Epithelial cell of alveolus of lung (primary cell): ENCODE results near the gene COPS3. TPM values are rescaled to one million over a fixed set of nuclear protein-coding genes. Genes with fewer than 3 reads are reported as not detected.

Experiments
- total RNA-seq: library from RNA; depleted of rRNA; stranded (reverse); fragments of >200 nt; gene quantifications from 2 replicates; pipeline ENCODE4 v1.2.1, GENCODE V29; 2015

The COPS3 gene
- total RNA-seq, result 75.3 and 80.9 TPM in 2 replicates

DNA sequence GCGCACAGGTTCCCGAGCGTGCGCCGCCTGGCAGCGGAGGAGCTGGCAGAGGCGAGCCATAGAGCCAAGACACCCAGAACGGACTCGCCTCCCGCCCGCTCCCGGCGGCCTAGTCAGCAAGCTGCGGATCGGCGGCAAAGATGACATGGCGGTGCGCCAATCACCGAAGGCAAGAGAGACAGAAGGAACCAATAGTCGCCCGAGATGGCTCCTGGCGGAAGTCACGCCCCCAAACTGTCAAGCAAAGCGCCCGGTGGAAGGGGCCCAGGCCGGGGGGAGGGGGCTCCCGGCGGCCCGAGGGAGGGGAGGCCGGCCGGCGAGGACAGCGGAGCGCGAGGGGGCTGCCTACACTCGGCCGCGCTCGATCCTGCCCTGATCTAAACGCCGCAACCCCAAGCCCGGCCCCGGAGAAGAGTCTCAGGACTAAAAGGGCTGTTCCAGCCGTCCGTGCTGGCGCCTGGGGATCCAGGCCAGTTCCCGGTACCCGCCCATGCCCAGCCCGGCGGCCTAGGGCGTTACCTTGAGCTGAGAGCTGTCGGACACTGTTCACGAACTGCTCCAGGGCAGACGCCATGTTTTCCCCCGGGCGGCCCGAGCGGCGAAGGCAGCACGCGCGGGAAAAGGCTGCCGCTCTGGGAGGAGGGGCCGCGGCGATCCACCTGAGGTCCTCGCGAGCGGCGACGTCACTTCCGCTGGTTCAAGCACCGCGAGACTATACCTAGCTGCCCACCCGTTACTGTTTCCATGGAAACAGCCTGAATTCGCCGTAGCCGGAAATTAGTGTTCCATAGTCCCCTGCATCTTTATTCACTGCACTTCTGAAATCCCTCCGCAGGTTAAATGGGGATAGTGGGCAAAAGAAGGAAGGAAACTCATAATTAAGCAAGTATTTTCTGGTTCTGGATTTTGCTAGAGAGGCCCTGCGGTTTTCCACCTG is at the start of gene COPS3:
TSS of gene COPS3 (minus strand) at position 634 of the 937 bp plus-strand sequence. CDS start at position 574, 60 bp downstream.

GRCh38 chr17:17303010-17303846 is 22.2 kb upstream of the COPS3 start, which contains the start of gene NT5M:
Gene NT5M, plus strand, starts transcription at chr17:17303373. Its CDS starts 178 bp downstream, at chr17:17303551.

DNA sequence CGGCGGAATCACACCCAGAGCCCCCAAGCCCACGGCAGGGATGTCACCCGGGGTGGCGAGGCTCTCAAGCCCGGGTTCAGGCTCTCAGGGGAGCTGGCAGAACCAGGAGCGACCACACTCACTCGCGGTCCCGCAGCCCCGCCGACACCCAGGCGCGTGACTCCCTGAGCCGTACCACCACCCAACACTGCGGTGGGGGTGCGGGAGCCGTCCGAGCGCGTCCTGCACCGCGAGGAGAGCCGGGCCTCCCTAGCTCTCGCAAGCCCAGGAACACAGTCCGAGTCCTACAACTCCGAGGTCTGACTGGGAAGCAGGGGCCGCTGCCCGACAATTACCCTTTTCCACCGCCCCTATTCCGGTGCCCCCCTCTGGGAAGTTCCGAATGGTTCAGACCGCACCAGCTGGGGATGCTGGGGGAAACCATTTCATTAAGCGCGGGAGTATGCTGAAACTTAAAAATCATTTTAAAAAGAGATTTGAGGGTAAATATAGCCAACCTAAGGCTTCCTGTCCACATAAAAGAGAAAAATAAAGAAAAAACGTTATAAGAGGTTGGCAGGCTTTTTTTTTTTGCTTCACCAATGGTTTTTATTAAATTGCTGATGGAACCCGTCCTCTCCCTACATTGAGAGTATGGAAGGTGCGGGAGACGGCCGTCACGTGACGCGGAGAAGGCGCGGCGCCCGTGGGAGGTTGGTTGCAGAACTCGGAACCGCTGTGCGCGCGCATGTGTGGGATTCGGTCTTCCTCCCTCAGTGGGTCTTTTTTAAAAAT is 43.8 kb downstream of the COPS3 start, which contains the start of gene FLCN:
TSS of gene FLCN (minus strand) at position 143 of the 774 bp plus-strand sequence. CDS start 9,031 bp downstream, outside the sequence.

GRCh38 chr17:17206124-17206912 is 74.7 kb downstream of the COPS3 start, which contains the start of gene PLD6:
Gene PLD6, minus strand, starts transcription at chr17:17206333. Its CDS starts 47 bp downstream, at chr17:17206286.

Other genes starting within 250 kb of the COPS3 start
- gene MPRIP, start 238.8 kb downstream of the COPS3 start, total RNA-seq, result 84.8 and 91.2 TPM in 2 replicates
- gene PLD6, start 74.9 kb downstream of the COPS3 start, total RNA-seq, result 1.3 and 1.4 TPM in 2 replicates
- 16.5 and 28.8 TPM in 2 replicates for gene FLCN, start 44.1 kb downstream of the COPS3 start, total RNA-seq
- gene NT5M, start 22.1 kb upstream of the COPS3 start, total RNA-seq, result 1.3 and 1.9 TPM in 2 replicates
- 10.6 and 12.8 TPM in 2 replicates for gene MED9, start 195.8 kb upstream of the COPS3 start, total RNA-seq
- gene RASD1, start 215.1 kb upstream of the COPS3 start, total RNA-seq, result 2.5 and 3.4 TPM in 2 replicates